ENCODE data around the gene SLC14A1. TPM values are rescaled to one million over a fixed set of nuclear protein-coding genes. Genes with fewer than 3 reads are reported as not detected.
A peak's percentile ranks its signal among the peaks of the same experiment; 100 is the strongest.

The SLC14A1 gene
- polyA plus RNA-seq, 1 donor (not counting 4 experiments of a cell fraction or from before 2014, with no cell fraction given), result not detected

- H3K9ac ChIP-seq (ENCODE audit: control insufficient read depth, extremely low read depth, insufficient read depth, low read length), result no peak overlapping the region
- no peaks in the 10 kb centered on the region for H3K79me2 ChIP-seq (ENCODE audit: control insufficient read depth, insufficient read depth, low read length)
- FAIRE-seq (no peak), DNase-seq (ENCODE audit: low read depth, low spot score) (no peak)
- H3K9me1 ChIP-seq (ENCODE audit: control insufficient read depth, extremely low read depth, insufficient read depth, low read length), result no peaks in the 10 kb centered on the region
- H3K4me3 ChIP-seq (ENCODE audit: control insufficient read depth in 2 of 3, extremely low read depth in 1 of 3, insufficient read depth in 2 of 3, low read depth in 1 of 3, low read length in 3 of 3), result no peak overlapping the region
- H3K9me3 ChIP-seq (ENCODE audit: control insufficient read depth, low read depth, low read length), result no peaks in the 10 kb centered on the region
- no peaks in the 10 kb centered on the region for H4K20me1 ChIP-seq (ENCODE audit: control insufficient read depth, extremely low read depth, insufficient read depth, low read length)
- H3K27me3 ChIP-seq (ENCODE audit: control insufficient read depth, extremely low read depth, insufficient read depth, low read length), result no peaks in the 10 kb centered on the region
- no peak overlapping the region for H3K27ac ChIP-seq (ENCODE audit: control insufficient read depth, insufficient read depth, low read length)
- no peaks in the 10 kb centered on the region for H3K36me3 ChIP-seq (ENCODE audit: control insufficient read depth in 2 of 2, extremely low read depth in 1 of 2, insufficient read depth in 2 of 2, low read length in 2 of 2)
- no peaks in the 10 kb centered on the region for H3K4me1 ChIP-seq (ENCODE audit: control insufficient read depth, extremely low read depth, insufficient read depth, low read length)
- H2AFZ ChIP-seq (ENCODE audit: control insufficient read depth, low read length), result no peak overlapping the region
- H3K4me2 ChIP-seq (ENCODE audit: control insufficient read depth, extremely low read depth, insufficient read depth, low read depth, low read length), result no peak overlapping the region
- dilution Hi-C loops (cut with MboI; ENCODE audit: extremely low pct_ligation_motif_present, low sequenced_read_pairs), result no loop called here
- no peak for TF ChIP-seq EZH2 (IDR thresholded peaks at IDR 0.05; ENCODE audit: low read length)
- TF ChIP-seq, protein P1, sequence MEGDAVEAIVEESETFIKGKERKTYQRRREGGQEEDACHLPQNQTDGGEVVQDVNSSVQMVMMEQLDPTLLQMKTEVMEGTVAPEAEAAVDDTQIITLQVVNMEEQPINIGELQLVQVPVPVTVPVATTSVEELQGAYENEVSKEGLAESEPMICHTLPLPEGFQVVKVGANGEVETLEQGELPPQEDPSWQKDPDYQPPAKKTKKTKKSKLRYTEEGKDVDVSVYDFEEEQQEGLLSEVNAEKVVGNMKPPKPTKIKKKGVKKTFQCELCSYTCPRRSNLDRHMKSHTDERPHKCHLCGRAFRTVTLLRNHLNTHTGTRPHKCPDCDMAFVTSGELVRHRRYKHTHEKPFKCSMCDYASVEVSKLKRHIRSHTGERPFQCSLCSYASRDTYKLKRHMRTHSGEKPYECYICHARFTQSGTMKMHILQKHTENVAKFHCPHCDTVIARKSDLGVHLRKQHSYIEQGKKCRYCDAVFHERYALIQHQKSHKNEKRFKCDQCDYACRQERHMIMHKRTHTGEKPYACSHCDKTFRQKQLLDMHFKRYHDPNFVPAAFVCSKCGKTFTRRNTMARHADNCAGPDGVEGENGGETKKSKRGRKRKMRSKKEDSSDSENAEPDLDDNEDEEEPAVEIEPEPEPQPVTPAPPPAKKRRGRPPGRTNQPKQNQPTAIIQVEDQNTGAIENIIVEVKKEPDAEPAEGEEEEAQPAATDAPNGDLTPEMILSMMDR (optimal IDR thresholded peaks at IDR 0.05 in 1 of 3, IDR thresholded peaks at IDR 0.05 in 1 of 3, conservative IDR thresholded peaks at IDR 0.05 in 1 of 3; ENCODE audit: extremely low read depth in 1 of 3, insufficient read depth in 2 of 3, low read length in 3 of 3), result no peak
Observed at GRCh38 chr18:45725336-45725735, 1.4 kb downstream of the SLC14A1 start.

DNA sequence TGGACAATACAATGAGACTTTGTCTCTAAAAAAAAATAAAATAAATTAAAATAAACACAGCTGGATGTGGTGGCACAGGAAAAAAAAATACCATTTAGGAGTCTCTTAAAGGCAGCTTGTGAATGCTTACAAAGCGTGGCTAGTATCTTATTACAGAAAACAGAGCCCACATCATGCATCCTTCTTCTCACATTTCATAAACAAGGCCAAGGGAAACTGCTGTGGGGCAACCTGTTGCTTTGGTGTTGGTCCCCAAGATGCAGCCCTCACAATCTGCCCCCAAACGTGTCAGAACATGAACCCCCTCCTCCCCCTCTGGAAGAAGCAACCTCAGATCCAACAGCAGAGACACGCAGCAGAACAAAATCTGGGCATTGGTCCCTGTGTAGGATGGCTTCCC is 2.6 kb downstream of the SLC14A1 start:
- no peaks in the 10 kb centered on the region for H3K27me3 ChIP-seq (ENCODE audit: control insufficient read depth, extremely low read depth, insufficient read depth, low read length)
- TF ChIP-seq EZH2 (IDR thresholded peaks at IDR 0.05; ENCODE audit: low read length), result no peak
- TF ChIP-seq, protein P1 (optimal IDR thresholded peaks at IDR 0.05 in 1 of 3, IDR thresholded peaks at IDR 0.05 in 1 of 3, conservative IDR thresholded peaks at IDR 0.05 in 1 of 3; ENCODE audit: extremely low read depth in 1 of 3, insufficient read depth in 2 of 3, low read length in 3 of 3), result no peak
- no peak for DNase-seq (ENCODE audit: low read depth, low spot score)
- no peaks in the 10 kb centered on the region for H3K9me3 ChIP-seq (ENCODE audit: control insufficient read depth, low read depth, low read length)
- no peak overlapping the region for H3K27ac ChIP-seq (ENCODE audit: control insufficient read depth, insufficient read depth, low read length)
- H2AFZ ChIP-seq (ENCODE audit: control insufficient read depth, low read length), result no peak overlapping the region
- peak; percentile 55 for FAIRE-seq
- H3K4me3 ChIP-seq (ENCODE audit: control insufficient read depth in 2 of 3, extremely low read depth in 1 of 3, insufficient read depth in 2 of 3, low read depth in 1 of 3, low read length in 3 of 3), result no peak overlapping the region
- peaks cover 2% of the 10 kb centered on the region for H3K4me1 ChIP-seq (ENCODE audit: control insufficient read depth, extremely low read depth, insufficient read depth, low read length)
- H3K9me1 ChIP-seq (ENCODE audit: control insufficient read depth, extremely low read depth, insufficient read depth, low read length), result no peaks in the 10 kb centered on the region
- no peaks in the 10 kb centered on the region for H4K20me1 ChIP-seq (ENCODE audit: control insufficient read depth, extremely low read depth, insufficient read depth, low read length)
- no peak overlapping the region for H3K4me2 ChIP-seq (ENCODE audit: control insufficient read depth, extremely low read depth, insufficient read depth, low read depth, low read length)
- H3K36me3 ChIP-seq (ENCODE audit: control insufficient read depth in 2 of 2, extremely low read depth in 1 of 2, insufficient read depth in 2 of 2, low read length in 2 of 2), result no peaks in the 10 kb centered on the region
- no peaks in the 10 kb centered on the region for H3K79me2 ChIP-seq (ENCODE audit: control insufficient read depth, insufficient read depth, low read length)
- no peak overlapping the region for H3K9ac ChIP-seq (ENCODE audit: control insufficient read depth, extremely low read depth, insufficient read depth, low read length)
- dilution Hi-C loops (cut with MboI; ENCODE audit: extremely low pct_ligation_motif_present, low sequenced_read_pairs), result no loop called here
